SU-DHL-6 (cell line): Measurements from ENCODE around the gene SUDS3.

Experiments
- H2AFZ ChIP-seq: fragments of 200-600 bp; sonication (generic); 2 replicates; pipeline ENCODE4 v1.6.1; 2014; ENCODE audit warnings: low read depth, mild to moderate bottlenecking, moderate library complexity, mixed read lengths, antibody characterized with exemption, low read length; ENCODE audit not compliant: severe bottlenecking
- H3F3A ChIP-seq: fragments of 200-600 bp; shearing (Covaris generic); 2 replicates; pipeline ENCODE4 v1.6.0; 2016; ENCODE audit warnings: antibody characterized with exemption, mild to moderate bottlenecking; ENCODE audit not compliant: insufficient read depth
- H3K27ac ChIP-seq: fragments of 200-600 bp; sonication (generic); 2 replicates; pipeline ENCODE4 v1.5.1; 2016; ENCODE audit warnings: low read depth, mild to moderate bottlenecking, low read length, moderate library complexity, mixed read lengths
- H3K27me3 ChIP-seq: fragments of 200-600 bp; sonication (generic), shearing (Covaris generic); 2 replicates; pipeline ENCODE4 v1.6.0; 2014; ENCODE audit warnings: mild to moderate bottlenecking, low read length
- H3K36me3 ChIP-seq: fragments of 200-600 bp; sonication (generic); 2 replicates; pipeline ENCODE4 v1.6.1; 2014; ENCODE audit warnings: mild to moderate bottlenecking, low read length, mixed read lengths
- H3K4me2 ChIP-seq: fragments of 300-600, 200-600 bp; shearing (Covaris generic), sonication (generic); 2 replicates; pipeline ENCODE4 v1.6.0; 2014; ENCODE audit warnings: low read length, low read depth, mild to moderate bottlenecking; ENCODE audit not compliant: poor library complexity, severe bottlenecking
- H3K4me3 ChIP-seq: fragments of 200-600 bp; sonication (generic); 2 replicates; pipeline ENCODE4 v1.5.1; 2014; ENCODE audit warnings: antibody characterized with exemption, low read length, mild to moderate bottlenecking, mixed read lengths; ENCODE audit not compliant: insufficient read depth, poor library complexity, severe bottlenecking
- H3K79me2 ChIP-seq: fragments of 200-600 bp; sonication (generic); 2 replicates; pipeline ENCODE4 v1.6.1; 2014; ENCODE audit warnings: mild to moderate bottlenecking, low read length, moderate library complexity; ENCODE audit not compliant: insufficient read depth
- H3K9ac ChIP-seq: fragments of 200-600 bp; sonication (generic); 2 replicates; pipeline ENCODE4 v1.7.0; 2014; ENCODE audit warnings: mild to moderate bottlenecking, low read length
- H3K9me2 ChIP-seq: fragments of 200-600 bp; sonication (generic); replicated peaks from 2 replicates; pipeline ENCODE4 v1.6.1; 2014; ENCODE audit warnings: low read length; ENCODE audit not compliant: insufficient read depth
- H3K9me3 ChIP-seq: fragments of 200-600 bp; sonication (generic); 2 replicates; pipeline ENCODE4 v1.6.1; 2014; ENCODE audit warnings: low read length, mixed read lengths; ENCODE audit not compliant: insufficient read depth
- H4K20me1 ChIP-seq: fragments of 200-600 bp; sonication (generic); 2 replicates; pipeline ENCODE4 v1.6.1; 2014; ENCODE audit warnings: low read depth, mild to moderate bottlenecking, antibody characterized with exemption, low read length, moderate library complexity, mixed read lengths
- EZH2phosphoT487 ChIP-seq: fragments of 200-600 bp; sonication (generic), shearing (Covaris generic); conservative IDR thresholded peaks from 2 replicates; pipeline ENCODE4 v1.6.1; 2018; ENCODE audit warnings: mild to moderate bottlenecking, antibody characterized with exemption, low read length, moderate library complexity, mixed read lengths
- TF ChIP-seq, protein P1 (sequence below): fragments of 200-600 bp; sonication (generic); IDR thresholded peaks from one replicate; pipeline ENCODE4 v1.5.1; 2017; ENCODE audit warnings: antibody characterized with exemption, mild to moderate bottlenecking, low read length, moderate library complexity; ENCODE audit not compliant: insufficient read depth, poor library complexity, severe bottlenecking

Gene SUDS3

DNA sequence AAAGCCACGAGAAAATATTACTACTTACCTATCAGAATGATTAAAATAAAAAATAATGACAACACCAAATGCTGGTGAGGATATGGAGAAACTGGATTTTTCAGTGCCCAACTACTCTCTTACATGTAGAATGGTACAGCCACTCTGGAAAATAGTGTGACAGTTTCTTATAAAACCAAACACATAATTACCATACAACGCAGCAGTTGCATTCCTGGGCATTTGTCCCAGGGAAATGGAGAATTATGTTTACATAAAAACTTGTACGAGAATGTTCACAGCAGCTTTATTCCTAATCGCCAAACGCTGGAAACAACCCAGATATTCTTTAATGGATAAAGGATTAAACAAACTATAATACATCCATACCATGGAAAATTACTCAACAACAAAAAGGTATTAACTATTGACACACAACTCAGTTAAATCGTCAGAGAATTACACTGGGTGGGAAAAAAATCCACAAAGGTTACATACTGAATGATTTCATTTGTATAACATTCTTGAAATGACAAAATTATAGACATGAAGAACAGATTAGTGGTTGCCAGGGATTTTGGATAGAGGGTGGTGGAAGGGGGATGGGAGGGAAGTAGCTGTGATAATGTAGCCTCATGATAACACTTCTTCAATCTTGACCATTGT is 39.0 kb upstream of the SUDS3 start:
- TF ChIP-seq, protein P1, sequence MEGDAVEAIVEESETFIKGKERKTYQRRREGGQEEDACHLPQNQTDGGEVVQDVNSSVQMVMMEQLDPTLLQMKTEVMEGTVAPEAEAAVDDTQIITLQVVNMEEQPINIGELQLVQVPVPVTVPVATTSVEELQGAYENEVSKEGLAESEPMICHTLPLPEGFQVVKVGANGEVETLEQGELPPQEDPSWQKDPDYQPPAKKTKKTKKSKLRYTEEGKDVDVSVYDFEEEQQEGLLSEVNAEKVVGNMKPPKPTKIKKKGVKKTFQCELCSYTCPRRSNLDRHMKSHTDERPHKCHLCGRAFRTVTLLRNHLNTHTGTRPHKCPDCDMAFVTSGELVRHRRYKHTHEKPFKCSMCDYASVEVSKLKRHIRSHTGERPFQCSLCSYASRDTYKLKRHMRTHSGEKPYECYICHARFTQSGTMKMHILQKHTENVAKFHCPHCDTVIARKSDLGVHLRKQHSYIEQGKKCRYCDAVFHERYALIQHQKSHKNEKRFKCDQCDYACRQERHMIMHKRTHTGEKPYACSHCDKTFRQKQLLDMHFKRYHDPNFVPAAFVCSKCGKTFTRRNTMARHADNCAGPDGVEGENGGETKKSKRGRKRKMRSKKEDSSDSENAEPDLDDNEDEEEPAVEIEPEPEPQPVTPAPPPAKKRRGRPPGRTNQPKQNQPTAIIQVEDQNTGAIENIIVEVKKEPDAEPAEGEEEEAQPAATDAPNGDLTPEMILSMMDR, result no peak
- TF ChIP-seq EZH2phosphoT487, result no peak
- peaks cover 92% of the 10 kb centered on the region for H3K79me2 ChIP-seq
- H2AFZ ChIP-seq, result no peak overlapping the region
- H3K27ac ChIP-seq, result no peak overlapping the region
- no peaks in the 10 kb centered on the region for H3K9me3 ChIP-seq
- peaks cover 8% of the 10 kb centered on the region; the same call in 1 of the 2 replicates for H4K20me1 ChIP-seq
- H3K9ac ChIP-seq, result no peak overlapping the region
- no peaks in the 10 kb centered on the region for H3K36me3 ChIP-seq
- H3F3A ChIP-seq, result no peaks in the 10 kb centered on the region
- H3K9me2 ChIP-seq, result no peaks in the 10 kb centered on the region
- no peak overlapping the region for H3K4me3 ChIP-seq
- H3K27me3 ChIP-seq, result no peaks in the 10 kb centered on the region
- H3K4me2 ChIP-seq, result no peak overlapping the region

DNA sequence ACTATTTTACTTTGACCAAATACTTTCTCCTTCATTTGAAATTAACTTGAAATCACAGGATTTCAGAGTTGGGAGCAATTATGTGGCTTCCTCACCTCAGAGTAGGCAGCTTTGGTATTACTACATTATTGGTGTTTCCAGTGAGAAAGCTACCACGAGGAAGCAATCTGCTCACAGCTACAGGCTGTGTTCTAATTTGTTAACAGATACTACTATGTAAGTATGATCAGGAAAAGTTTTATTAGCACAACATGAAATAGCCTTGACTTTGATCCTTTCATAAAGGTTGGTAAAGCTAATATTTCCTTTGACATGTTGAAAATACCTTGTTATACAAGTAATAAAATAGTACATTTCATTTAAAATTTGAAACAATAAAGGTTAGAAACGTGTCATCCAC is 34.3 kb upstream of the SUDS3 start:
- H3K36me3 ChIP-seq, result no peaks in the 10 kb centered on the region
- H3K9me2 ChIP-seq, result no peaks in the 10 kb centered on the region
- H3K9me3 ChIP-seq, result no peaks in the 10 kb centered on the region
- H3K4me2 ChIP-seq, result no peak overlapping the region
- H3F3A ChIP-seq, result peaks cover 4% of the 10 kb centered on the region; the same call in 1 of the 2 replicates
- TF ChIP-seq, protein P1, result no peak
- TF ChIP-seq EZH2phosphoT487, result no peak
- H3K4me3 ChIP-seq, result no peak overlapping the region
- H3K27me3 ChIP-seq, result no peaks in the 10 kb centered on the region
- no peak overlapping the region for H2AFZ ChIP-seq
- H4K20me1 ChIP-seq, result peaks cover 11% of the 10 kb centered on the region; the same call in 1 of the 2 replicates
- peaks cover 95% of the 10 kb centered on the region for H3K79me2 ChIP-seq
- no peak overlapping the region for H3K9ac ChIP-seq
- H3K27ac ChIP-seq, result no peak overlapping the region

DNA sequence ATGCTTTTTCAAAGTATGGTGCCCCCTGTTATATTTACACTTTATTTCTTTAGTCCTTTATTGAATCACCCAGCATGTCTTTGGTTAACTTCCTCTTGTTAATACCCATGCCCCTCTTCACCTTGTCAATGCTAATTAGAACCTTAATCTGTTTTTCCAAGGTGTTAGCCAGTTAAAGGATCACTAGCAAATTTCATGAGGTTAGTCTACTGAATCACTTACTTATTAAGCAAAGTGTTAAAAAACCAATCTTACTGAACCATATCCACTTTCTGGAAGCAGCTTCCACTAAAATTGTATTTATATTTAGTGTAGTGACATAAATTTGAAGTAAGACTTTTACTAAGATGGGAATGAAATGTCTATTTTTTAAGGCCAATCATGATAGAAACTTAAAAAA is 31.5 kb upstream of the SUDS3 start:
- H3K9me2 ChIP-seq, result no peaks in the 10 kb centered on the region
- no peak overlapping the region for H3K27ac ChIP-seq
- H3K27me3 ChIP-seq, result no peaks in the 10 kb centered on the region
- no peak overlapping the region for H3K9ac ChIP-seq
- H4K20me1 ChIP-seq, result 0 out of 2 replicates have a peak, but pooled peaks cover 10% of the 10 kb centered on the region
- peaks cover 99% of the 10 kb centered on the region for H3K79me2 ChIP-seq
- no peak overlapping the region for H3K4me2 ChIP-seq
- H3K4me3 ChIP-seq, result no peak overlapping the region
- H3K36me3 ChIP-seq, result no peaks in the 10 kb centered on the region
- H3F3A ChIP-seq, result peaks cover 4% of the 10 kb centered on the region; the same call in 1 of the 2 replicates
- no peaks in the 10 kb centered on the region for H3K9me3 ChIP-seq
- no peak overlapping the region for H2AFZ ChIP-seq
- TF ChIP-seq EZH2phosphoT487, result no peak

DNA sequence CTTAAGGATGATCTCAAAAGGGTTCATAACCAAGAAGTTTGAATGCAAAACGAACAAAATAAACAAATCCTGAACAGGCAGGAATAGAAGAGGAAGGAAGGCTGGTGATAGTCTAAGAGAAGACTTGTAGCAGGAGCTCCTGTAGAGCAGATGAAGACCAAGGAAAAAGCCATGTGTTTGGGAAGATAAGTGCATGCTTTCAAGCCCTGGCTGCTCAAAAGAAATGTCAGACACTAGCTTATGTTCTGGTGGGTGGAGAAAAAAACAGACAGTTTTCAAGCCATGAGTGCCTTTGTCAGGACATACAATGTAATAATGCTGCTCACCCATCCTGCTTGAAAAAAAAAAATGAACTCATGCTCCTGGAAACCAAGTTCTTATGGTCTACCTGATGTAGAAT is 31.0 kb upstream of the SUDS3 start:
- no peak for TF ChIP-seq EZH2phosphoT487
- TF ChIP-seq, protein P1, result no peak
- no peak overlapping the region for H3K27ac ChIP-seq
- H3K4me2 ChIP-seq, result no peak overlapping the region
- H3K27me3 ChIP-seq, result no peaks in the 10 kb centered on the region
- 0 out of 2 replicates have a peak, but pooled peaks cover 5% of the 10 kb centered on the region for H4K20me1 ChIP-seq
- H3K9me3 ChIP-seq, result no peaks in the 10 kb centered on the region
- peaks cover 4% of the 10 kb centered on the region; the same call in 1 of the 2 replicates for H3F3A ChIP-seq
- peaks cover 100% of the 10 kb centered on the region for H3K79me2 ChIP-seq
- H2AFZ ChIP-seq, result no peak overlapping the region
- H3K9me2 ChIP-seq, result no peaks in the 10 kb centered on the region
- no peak overlapping the region for H3K4me3 ChIP-seq
- no peaks in the 10 kb centered on the region for H3K36me3 ChIP-seq
- no peak overlapping the region for H3K9ac ChIP-seq
